CD4-positive, alpha-beta T cell (primary cell): Measurements from ENCODE around the gene GABARAP. TPM values are rescaled to one million over a fixed set of nuclear protein-coding genes. Genes with fewer than 3 reads are reported as not detected.

Experiments
- ATAC-seq: fragments of 200-7000 bp; cut with Tn5 transposase; one replicate; pipeline ENCODE4 v1.10.0; 2022; ENCODE audit warnings: mild to moderate bottlenecking; ENCODE audit not compliant: poor library complexity
- CTCF ChIA-PET: fragments of 350-600 bp; sonication (Branson Sonifier 250); formaldehyde crosslinking; loops from one replicate; lab custom pipeline; 2021; ENCODE audit warnings: antibody characterized with exemption, inconsistent platforms; lab: Charles Lee
- POLR2A ChIA-PET: fragments of 350-600 bp; sonication (Branson Sonifier 250); formaldehyde crosslinking; loops from one replicate; lab custom pipeline; 2021; ENCODE audit warnings: antibody characterized with exemption, inconsistent platforms; lab: Charles Lee
- DNase-seq, 14 experiments: peaks; one replicate each; pipeline ENCODE4 v3.0.0-alpha.2; 2013 to 2020; ENCODE audit warnings: mixed read lengths in 2 of 14
- H3K27ac ChIP-seq, 2 donors: one replicate each; pipeline versions ENCODE4 v1.5.1 to v1.7.0; 2013; ENCODE audit warnings: low read length in 2 of 2, low read depth in 1 of 2, mild to moderate bottlenecking in 1 of 2
- H3K27me3 ChIP-seq, 2 experiments: 1 replicate in 1 of 2; 2 replicates in 1 of 2; pipeline versions ENCODE4 v1.6.1 to v1.7.0; 2013; ENCODE audit warnings: low read length in 2 of 2, control low read depth in 1 of 2, mild to moderate bottlenecking in 1 of 2, moderate library complexity in 1 of 2; ENCODE audit not compliant: insufficient read depth in 2 of 2, control insufficient read depth in 1 of 2
- H3K36me3 ChIP-seq: one replicate; pipeline ENCODE4 v1.6.1; 2013; ENCODE audit warnings: low read length, control low read depth; ENCODE audit not compliant: insufficient read depth
- H3K4me1 ChIP-seq: one replicate; pipeline ENCODE4 v1.6.1; 2013; ENCODE audit warnings: low read length, control low read depth; ENCODE audit not compliant: insufficient read depth
- H3K4me3 ChIP-seq: one replicate; pipeline ENCODE4 v1.5.1; 2013; ENCODE audit warnings: mild to moderate bottlenecking, low read length, moderate library complexity
- H3K9me3 ChIP-seq, 2 experiments: 1 replicate in 1 of 2; 2 replicates in 1 of 2; pipeline versions ENCODE4 v1.6.1 to v1.7.0; 2013; ENCODE audit warnings: low read length in 2 of 2, mild to moderate bottlenecking in 2 of 2, control low read depth in 1 of 2, moderate library complexity in 1 of 2; ENCODE audit not compliant: control insufficient read depth in 1 of 2, insufficient read depth in 1 of 2
- H3K27ac Mint-ChIP-seq: one replicate; pipeline ENCODE4 v1.8.0; 2020; ENCODE audit warnings: mixed read lengths
- H3K27me3 Mint-ChIP-seq: one replicate; pipeline ENCODE4 v1.8.0; 2021; ENCODE audit warnings: mixed read lengths
- H3K36me3 Mint-ChIP-seq: one replicate; pipeline ENCODE4 v1.8.0; 2021; ENCODE audit warnings: low read depth, mixed read lengths
- H3K4me1 Mint-ChIP-seq: one replicate; pipeline ENCODE4 v1.8.0; 2021; ENCODE audit warnings: low read depth, mixed read lengths
- H3K4me3 Mint-ChIP-seq: one replicate; pipeline ENCODE4 v1.8.0; 2020; ENCODE audit warnings: mild to moderate bottlenecking, mixed read lengths
- H3K9me3 Mint-ChIP-seq: one replicate; pipeline ENCODE4 v1.8.0; 2020; ENCODE audit warnings: mixed read lengths
- intact Hi-C, 2 experiments: fragments of 100-400 bp; cut with DNase I in 1 of 2; cut with micrococcal nuclease in 1 of 2; formaldehyde crosslinking; loops; one replicate each; pipeline versions ENCODE4 v1.15.1 to v1.9.0; 2023 to 2025; cut with DNase I, micrococcal nuclease
- total RNA-seq, 174 experiments: library from RNA in 2 of 174; stranded (reverse) in 2 of 174; gene quantifications; one replicate each; pipeline ENCODE4 v1.2.3 and lab custom pipeline; 2021 to 2026
- TF ChIP-seq, protein P1 (sequence below): fragments of 200-600 bp; IDR thresholded peaks from one replicate; pipeline ENCODE4 v1.8.0; 2022; ENCODE audit warnings: antibody characterized with exemption, mild to moderate bottlenecking

The GABARAP gene
- total RNA-seq, 2 experiments from 2014 or later, result 182 to 195 TPM

DNA sequence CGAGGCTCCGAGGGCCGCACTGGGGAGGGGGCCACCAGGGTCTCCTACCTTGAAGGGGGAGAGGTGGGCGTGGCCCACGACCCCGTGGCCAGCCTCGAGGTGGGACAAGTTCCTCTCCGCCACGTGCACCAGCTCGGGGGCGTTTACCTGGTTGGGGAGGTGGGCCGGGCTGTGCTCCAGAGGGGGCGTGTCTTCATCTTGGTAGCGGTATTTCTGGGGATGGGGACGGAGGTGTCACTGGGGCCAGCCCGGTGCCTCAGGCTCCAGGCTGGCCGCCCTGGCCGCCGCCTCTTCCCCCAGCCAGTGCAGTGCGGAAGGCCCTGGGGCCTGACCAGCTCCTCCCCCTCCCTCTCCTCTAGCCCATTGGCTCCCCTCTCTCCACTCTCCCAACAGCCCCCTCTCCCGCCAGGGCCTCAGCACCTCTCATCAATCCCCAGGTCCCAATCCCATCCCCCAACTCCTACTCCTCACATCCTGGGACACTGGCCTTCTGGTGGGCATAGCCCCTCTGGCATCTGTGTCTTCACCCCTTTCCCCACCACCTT is 34.1 kb downstream of the GABARAP start:
- H3K27ac ChIP-seq, result no peak overlapping the region
- TF ChIP-seq, protein P1, sequence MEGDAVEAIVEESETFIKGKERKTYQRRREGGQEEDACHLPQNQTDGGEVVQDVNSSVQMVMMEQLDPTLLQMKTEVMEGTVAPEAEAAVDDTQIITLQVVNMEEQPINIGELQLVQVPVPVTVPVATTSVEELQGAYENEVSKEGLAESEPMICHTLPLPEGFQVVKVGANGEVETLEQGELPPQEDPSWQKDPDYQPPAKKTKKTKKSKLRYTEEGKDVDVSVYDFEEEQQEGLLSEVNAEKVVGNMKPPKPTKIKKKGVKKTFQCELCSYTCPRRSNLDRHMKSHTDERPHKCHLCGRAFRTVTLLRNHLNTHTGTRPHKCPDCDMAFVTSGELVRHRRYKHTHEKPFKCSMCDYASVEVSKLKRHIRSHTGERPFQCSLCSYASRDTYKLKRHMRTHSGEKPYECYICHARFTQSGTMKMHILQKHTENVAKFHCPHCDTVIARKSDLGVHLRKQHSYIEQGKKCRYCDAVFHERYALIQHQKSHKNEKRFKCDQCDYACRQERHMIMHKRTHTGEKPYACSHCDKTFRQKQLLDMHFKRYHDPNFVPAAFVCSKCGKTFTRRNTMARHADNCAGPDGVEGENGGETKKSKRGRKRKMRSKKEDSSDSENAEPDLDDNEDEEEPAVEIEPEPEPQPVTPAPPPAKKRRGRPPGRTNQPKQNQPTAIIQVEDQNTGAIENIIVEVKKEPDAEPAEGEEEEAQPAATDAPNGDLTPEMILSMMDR, result no peak
- H3K4me3 Mint-ChIP-seq, result no peak overlapping the region
- peak in 1 of 14 experiments; percentile 57 for DNase-seq
- peaks cover 5% of the 10 kb centered on the region for H3K27me3 Mint-ChIP-seq
- POLR2A ChIA-PET, result no interaction called here
- ATAC-seq, result no peak
- peak overlapping the region; percentile 43 for H3K27ac Mint-ChIP-seq
- H3K9me3 Mint-ChIP-seq, result no peaks in the 10 kb centered on the region
- H3K4me1 Mint-ChIP-seq, result peaks cover 43% of the 10 kb centered on the region
- peaks cover 40% of the 10 kb centered on the region for H3K4me1 ChIP-seq
- CTCF ChIA-PET, result no interaction called here
- no peaks in the 10 kb centered on the region for H3K27me3 ChIP-seq
- intact Hi-C loops, result no loop called here
- H3K9me3 ChIP-seq, result no peaks in the 10 kb centered on the region
- H3K4me3 ChIP-seq, result no peak overlapping the region
- H3K36me3 ChIP-seq, result peaks cover 2% of the 10 kb centered on the region
- H3K36me3 Mint-ChIP-seq, result peaks cover 8% of the 10 kb centered on the region

DNA sequence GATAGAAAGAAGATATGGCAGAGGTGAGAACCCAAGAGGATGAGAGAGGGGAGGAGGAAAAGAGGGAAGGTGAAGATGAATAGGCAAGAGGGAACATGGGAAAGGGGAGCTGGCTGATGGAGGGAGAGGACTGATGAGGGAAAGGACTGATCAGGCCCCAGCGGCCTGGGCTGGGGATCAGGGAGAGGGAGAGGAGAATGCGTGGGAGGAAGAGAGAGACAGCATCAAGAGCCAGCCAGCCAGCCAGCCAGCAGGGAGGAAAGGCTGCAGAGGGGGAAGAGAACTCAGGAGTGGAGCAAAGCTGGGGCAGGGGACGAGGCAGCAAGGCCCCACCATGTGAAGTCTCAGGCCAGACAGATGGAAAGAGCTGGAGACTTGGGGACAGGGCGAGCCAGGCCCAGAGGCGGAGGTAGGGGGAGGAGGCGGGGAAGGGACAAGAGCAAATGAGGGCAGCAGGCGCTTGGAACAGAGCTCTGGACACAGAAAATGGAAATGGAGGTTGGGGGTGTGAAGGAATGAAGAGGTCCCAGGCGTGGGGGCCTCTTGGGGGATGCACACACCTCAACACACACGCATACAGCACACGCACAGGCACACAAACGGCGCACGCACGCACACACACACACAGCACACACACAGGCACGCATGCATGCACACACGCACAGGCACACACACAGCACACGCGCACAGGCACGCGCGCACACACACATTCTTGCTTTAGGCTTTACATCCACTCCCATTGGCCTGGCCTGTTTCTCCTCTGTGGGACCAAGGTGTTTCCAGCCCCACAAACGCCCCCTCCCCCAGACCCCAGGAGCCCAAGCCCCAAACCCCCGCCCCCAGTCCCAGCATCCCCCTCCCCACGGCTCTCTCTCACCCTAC is 34.9 kb downstream of the GABARAP start:
- ChIA-PET POLR2A (no interaction called here), CTCF (no interaction called here)
- DNase-seq, result peak in 2 of 14 experiments; percentile 42 to 61

DNA sequence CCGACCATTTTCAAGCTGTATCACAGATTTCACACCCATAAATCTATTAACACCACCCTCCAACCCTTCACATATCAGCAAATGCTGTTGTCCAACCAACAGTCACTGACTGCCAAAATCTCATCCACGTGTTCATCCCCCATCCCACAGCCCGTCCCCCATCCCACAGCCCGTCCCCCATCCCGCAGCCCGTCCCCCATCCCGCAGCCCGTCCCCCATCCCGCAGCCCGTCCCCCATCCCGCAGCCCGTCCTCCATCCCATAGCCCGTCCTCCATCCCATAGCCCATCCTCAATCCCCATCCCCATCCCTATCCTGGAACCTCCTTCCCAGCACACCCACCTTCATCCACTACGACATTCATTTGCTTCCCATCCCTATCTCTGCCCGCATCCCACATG is 36.7 kb downstream of the GABARAP start:
- H3K4me1 ChIP-seq, result peaks cover 31% of the 10 kb centered on the region

More for the DNA sequence above, 34.9 kb downstream of the GABARAP start:
- H3K27ac ChIP-seq, result peak overlapping the region in 1 of 2 donors; percentile 86
- H3K36me3 ChIP-seq, result peaks cover 2% of the 10 kb centered on the region
- Mint-ChIP-seq H3K27me3 (peaks cover 5% of the 10 kb centered on the region), H3K4me3 (no peak overlapping the region), H3K4me1 (peaks cover 45% of the 10 kb centered on the region), H3K27ac (peak overlapping the region; percentile 87), H3K36me3 (peaks cover 14% of the 10 kb centered on the region), H3K9me3 (no peaks in the 10 kb centered on the region)
- ATAC-seq, result no peak
- H3K27me3 ChIP-seq, result no peaks in the 10 kb centered on the region
- no peaks in the 10 kb centered on the region for H3K9me3 ChIP-seq
- intact Hi-C loops, result no loop called here
- H3K4me1 ChIP-seq, result peaks cover 39% of the 10 kb centered on the region
- H3K4me3 ChIP-seq, result no peak overlapping the region
- TF ChIP-seq, protein P1, result no peak

More for the DNA sequence above, 36.7 kb downstream of the GABARAP start:
- Histone ChIP-seq H3K27me3 (no peaks in the 10 kb centered on the region), H3K27ac (peak overlapping the region; percentile 86 to 95), H3K9me3 (no peaks in the 10 kb centered on the region), H3K36me3 (peaks cover 2% of the 10 kb centered on the region), H3K4me3 (peak overlapping the region; percentile 66)
- POLR2A ChIA-PET, result interaction anchor here (0.9 to 1.3 kb wide), 3 partner anchors 9 to 29 kb away, joined by 3 to 6 read pairs (median 4); partner anchors contain the start of genes ACADVL, DLG4 and DVL2
- Mint-ChIP-seq H3K4me3 (peak overlapping the region; percentile 83), H3K27ac (peak overlapping the region; percentile 87), H3K36me3 (peaks cover 15% of the 10 kb centered on the region), H3K9me3 (no peaks in the 10 kb centered on the region), H3K4me1 (peaks cover 41% of the 10 kb centered on the region), H3K27me3 (no peaks in the 10 kb centered on the region)
- TF ChIP-seq, protein P1, result no peak
- ATAC-seq (no peak), DNase-seq (no peak)
- CTCF ChIA-PET, result interaction anchor here (2.6 kb wide), 1 partner anchor 9 kb away, joined by 13 read pairs; no protein-coding TSS in a partner anchor
- intact Hi-C loops, result loop anchor here (1.0 kb wide), 3 partner anchors 9 to 230 kb away; partner anchors contain the start of genes DVL2 (in 1 of the 2) and TMEM102 (in 1 of the 2)
